COLO829 (cell line): Measurements from ENCODE around the gene CNMD.
A peak's percentile ranks its signal among the peaks of the same experiment; 100 is the strongest.
"Not testable (repeated sequence)": the region's sequence is repeated elsewhere in the genome, so short reads cannot be mapped to it uniquely, and the experiment has no call there.

Source experiments
- DNase-seq: peaks from one replicate; pipeline ENCODE4 v3.0.0; 2012; ENCODE audit warnings: low spot score

The CNMD gene

GRCh38 chr13:52685806-52686205, 53.8 kb downstream of the CNMD start:
- DNase-seq, result not testable (repeated sequence)

GRCh38 chr13:52677823-52678222, 61.8 kb downstream of the CNMD start:
- no peak for DNase-seq

GRCh38 chr13:52673465-52673864, 66.2 kb downstream of the CNMD start:
- DNase-seq, result no peak

- no peak for DNase-seq
These were observed 68.9 kb downstream of the CNMD start for GRCh38 chr13:52670726-52671125.

- DNase-seq, result no peak
These were observed 69.9 kb downstream of the CNMD start for GRCh38 chr13:52669677-52670076.

GRCh38 chr13:52665325-52665724, 74.3 kb downstream of the CNMD start:
- peak; percentile 40 for DNase-seq

- DNase-seq, result no peak
These were observed 75.3 kb downstream of the CNMD start for GRCh38 chr13:52664272-52664671.

- DNase-seq, result no peak
These were observed 80.3 kb downstream of the CNMD start for GRCh38 chr13:52659340-52659739.
